ENCODE measurements around the gene STON2. TPM values are rescaled to one million over a fixed set of nuclear protein-coding genes. Genes with fewer than 3 reads are reported as not detected.

Gene STON2
- total and polyA plus RNA-seq, 4 donors = 1.9 to 30.0 (median 7.3) TPM

GRCh38 chr14:81353691-81354323, 46.3 kb downstream of the STON2 start:
- H3K9me3 ChIP-seq (ENCODE audit: control insufficient read depth in 4 of 4, low read length in 3 of 4) = peaks cover 0 to 5% (median 0%) of the 10 kb centered on the region in 4 donors
- no peak overlapping the region for H3K4me3 ChIP-seq (ENCODE audit: low read depth in 1 of 3, low read length in 3 of 3)
- H3K4me1 ChIP-seq (ENCODE audit: control insufficient read depth in 4 of 4, insufficient read depth in 4 of 4, low read length in 3 of 4) = no peaks in the 10 kb centered on the region
- DNase-seq (ENCODE audit: low spot score) = no peak
- H3K9ac ChIP-seq (ENCODE audit: low read depth in 1 of 2, low read length in 2 of 2) = no peak overlapping the region
- H3K36me3 ChIP-seq (ENCODE audit: control insufficient read depth in 4 of 4, insufficient read depth in 3 of 4, low read depth in 1 of 4, low read length in 3 of 4) = no peaks in the 10 kb centered on the region
- no peaks in the 10 kb centered on the region for H3K27me3 ChIP-seq (ENCODE audit: control insufficient read depth in 4 of 4, insufficient read depth in 4 of 4, low read length in 3 of 4)
- 83% methylated on average over 5 of the region's 5 CpGs for WGBS
- no peak overlapping the region for H3K27ac ChIP-seq (ENCODE audit: low read depth in 1 of 2, low read length in 2 of 2)
- TF ChIP-seq ZBTB33 (IDR thresholded peaks at IDR 0.05) (no peak), HNF4G (IDR thresholded peaks at IDR 0.05) (no peak), FOXA1 (IDR thresholded peaks at IDR 0.05) (no peak), GABPA (IDR thresholded peaks at IDR 0.05 in 1 of 2, conservative IDR thresholded peaks at IDR 0.05 in 1 of 2) (no peak), JUND (IDR thresholded peaks at IDR 0.05) (no peak), EGR1 (IDR thresholded peaks at IDR 0.05; ENCODE audit: low read depth in 2 of 2) (no peak), HNF4A (conservative IDR thresholded peaks at IDR 0.05) (no peak), RAD21 (IDR thresholded peaks at IDR 0.05) (no peak)

- Histone ChIP-seq H3K9ac (ENCODE audit: low read depth in 1 of 2, low read length in 2 of 2) (no peak overlapping the region), H3K27ac (ENCODE audit: low read depth in 1 of 2, low read length in 2 of 2) (no peak overlapping the region), H3K27me3 (ENCODE audit: control insufficient read depth in 4 of 4, insufficient read depth in 4 of 4, low read length in 3 of 4) (no peaks in the 10 kb centered on the region), H3K4me3 (ENCODE audit: low read depth in 1 of 3, low read length in 3 of 3) (no peak overlapping the region), H3K36me3 (ENCODE audit: control insufficient read depth in 4 of 4, insufficient read depth in 3 of 4, low read depth in 1 of 4, low read length in 3 of 4) (no peaks in the 10 kb centered on the region), H3K4me1 (ENCODE audit: control insufficient read depth in 4 of 4, insufficient read depth in 4 of 4, low read length in 3 of 4) (no peaks in the 10 kb centered on the region), H3K9me3 (ENCODE audit: control insufficient read depth in 4 of 4, low read length in 3 of 4) (peaks cover 0 to 5% (median 0%) of the 10 kb centered on the region in 4 donors)
- TF ChIP-seq REST (IDR thresholded peaks at IDR 0.05) (no peak), GABPA (IDR thresholded peaks at IDR 0.05 in 1 of 2, conservative IDR thresholded peaks at IDR 0.05 in 1 of 2) (no peak), FOXA1 (IDR thresholded peaks at IDR 0.05) (no peak), FOXA2 (IDR thresholded peaks at IDR 0.05) (no peak), JUND (IDR thresholded peaks at IDR 0.05) (no peak), RAD21 (IDR thresholded peaks at IDR 0.05) (no peak), EGR1 (IDR thresholded peaks at IDR 0.05; ENCODE audit: low read depth in 2 of 2) (no peak), YY1 (IDR thresholded peaks at IDR 0.05) (no peak), RXRA (IDR thresholded peaks at IDR 0.05) (no peak), HNF4A (conservative IDR thresholded peaks at IDR 0.05) (no peak), TAF1 (conservative IDR thresholded peaks at IDR 0.05) (no peak), SP1 (IDR thresholded peaks at IDR 0.05) (no peak), ATF3 (IDR thresholded peaks at IDR 0.05) (no peak), HNF4G (IDR thresholded peaks at IDR 0.05) (no peak)
- DNase-seq (ENCODE audit: low spot score) = no peak
- 84% methylated on average over 2 of the region's 2 CpGs for WGBS
Observed at GRCh38 chr14:81352413-81352812, 47.7 kb downstream of the STON2 start.
